Stomach (tissue), 9 donors: Measurements from ENCODE around the gene ATP6V0B. TPM values are rescaled to one million over a fixed set of nuclear protein-coding genes. Genes with fewer than 3 reads are reported as not detected.

Source experiments
- DNase-seq, 2 donors: peaks; one replicate each; pipeline versions ENCODE4 v3.0.0 to v3.0.0-alpha.2; 2013 to 2019
- H3K27ac ChIP-seq, 5 donors: fragments of 200-600 bp in 4 of 5; sonication (generic) in 4 of 5; one replicate each; pipeline ENCODE4 v1.5.1; 2013 to 2019; ENCODE audit warnings: mild to moderate bottlenecking in 1 of 5, moderate library complexity in 1 of 5
- H3K27me3 ChIP-seq, 3 donors: fragments of 200-600 bp; sonication (generic); one replicate each; pipeline ENCODE4 v1.5.1; 2017 to 2019; ENCODE audit warnings: mixed run types in 1 of 3
- H3K36me3 ChIP-seq, 4 donors: fragments of 200-600 bp; sonication (generic); 1 replicate in 3 of 4; 2 replicates in 1 of 4; pipeline ENCODE4 v1.5.1; 2016 to 2019
- H3K4me1 ChIP-seq, 4 donors: fragments of 200-600 bp; sonication (generic); one replicate each; pipeline ENCODE4 v1.5.1; 2016 to 2019
- H3K4me3 ChIP-seq, 4 donors: fragments of 200-600 bp; sonication (generic) in 3 of 4; one replicate each; pipeline ENCODE4 v1.5.1; 2016 to 2019; ENCODE audit warnings: mild to moderate bottlenecking in 1 of 4
- H3K9me3 ChIP-seq, 4 donors: fragments of 200-600 bp; sonication (generic); one replicate each; pipeline ENCODE4 v1.5.1; 2016 to 2019
- EP300 ChIP-seq: sonication (generic); formaldehyde crosslinking; IDR thresholded peaks from one replicate; pipeline ENCODE4 v1.6.1; 2017; ENCODE audit warnings: antibody characterized with exemption
- POLR2A ChIP-seq, 4 donors: fragments of 450-650 bp; IDR thresholded peaks; one replicate each; pipeline ENCODE4 v1.6.1; 2016; ENCODE audit warnings: antibody characterized with exemption in 4 of 4, control low read depth in 2 of 4, mild to moderate bottlenecking in 1 of 4, moderate library complexity in 1 of 4
- POLR2AphosphoS5 ChIP-seq, 3 donors: sonication (generic); formaldehyde crosslinking; IDR thresholded peaks; one replicate each; pipeline ENCODE4 v1.6.1; 2016; ENCODE audit warnings: antibody characterized with exemption in 3 of 3
- WGBS, 5 donors: extraction: QIAGEN DNeasy Blood & Tissue Kit in 3 of 5; methylation state at CpG; one replicate each; pipeline versions ENCODE4 v1.1.5 to v1.1.7; 2013 to 2018; 5-methylcytosine and 5-hydroxymethylcytosine counted together
- intact Hi-C: fragments of 100-400 bp; cut with DNase I; formaldehyde crosslinking; loops from one replicate; pipeline ENCODE4 v1.15.1; 2023; ENCODE audit warnings: low total_unique reads
- polyA plus RNA-seq, 3 donors: library from polyadenylated mRNA; stranded (reverse); fragments of 200-250 nt; gene quantifications; one replicate each; pipeline ENCODE4 v1.2.3, GENCODE V29; 2013
- total RNA-seq, 5 donors: library from RNA; depleted of rRNA; stranded (reverse); fragments of >200 nt; gene quantifications; one replicate each; pipeline versions ENCODE4 v1.1.0 to v1.2.3, GENCODE V29; 2014 to 2016
- TF ChIP-seq, protein P1 (sequence below), 7 experiments: fragments of 450-650 bp in 4 of 7; fragments of 200-600 bp in 3 of 7; sonication (generic) in 3 of 7; IDR thresholded peaks; one replicate each; pipeline ENCODE4 v1.5.1; 2016 to 2019; ENCODE audit warnings: antibody characterized with exemption in 7 of 7, control low read depth in 2 of 7, mild to moderate bottlenecking in 1 of 7
- donor health status: healthy with polysubstance abuse.
- donor health status: Bipolar disorder and iron deficiency.
- donor health status: healthy.

Gene ATP6V0B
- total and polyA plus RNA-seq, 8 donors: 32.1 to 188 (median 94.7) TPM

DNA sequence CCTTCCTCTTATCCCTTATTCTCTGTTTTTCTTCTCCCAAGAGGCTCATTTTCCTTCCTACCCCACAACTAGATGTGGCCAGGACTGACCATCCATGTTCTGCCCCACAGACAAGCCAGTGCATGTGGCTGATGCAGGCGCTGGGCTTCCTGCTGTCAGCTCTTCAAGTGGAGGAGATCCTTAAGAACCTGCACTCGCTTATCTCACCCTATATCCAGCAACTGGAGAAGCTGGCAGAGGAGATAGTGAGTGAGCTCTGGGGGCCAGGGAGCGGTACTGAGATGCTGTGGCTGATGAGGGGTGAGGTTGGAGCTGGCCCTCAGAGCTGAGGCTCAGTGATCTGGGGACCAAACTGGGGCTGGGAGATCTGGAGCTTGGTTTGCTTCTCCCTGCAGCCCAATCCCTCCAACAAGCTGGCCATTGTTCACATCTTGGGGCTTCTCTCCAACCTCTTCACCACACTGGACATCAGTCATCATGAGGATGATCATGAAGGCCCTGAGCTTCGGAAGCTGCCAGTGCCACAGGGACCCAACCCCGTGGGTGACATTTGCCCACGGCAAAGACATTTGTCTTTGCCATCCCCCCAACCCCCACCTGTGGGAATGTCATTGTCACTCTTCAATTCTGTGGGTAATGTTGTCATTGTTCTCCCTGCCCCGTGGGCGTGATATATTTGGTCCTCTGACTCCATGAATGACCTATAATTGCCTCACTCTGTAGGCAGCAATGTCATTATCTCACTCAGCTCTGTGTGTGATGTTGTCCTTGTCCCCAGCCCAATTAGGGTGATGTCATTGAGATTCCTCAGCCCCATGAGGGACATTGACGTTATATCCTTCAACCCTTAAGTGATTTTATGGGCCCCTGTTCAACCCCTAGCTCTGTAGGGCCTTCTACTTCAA, 16.2 kb upstream of the ATP6V0B start:
- Histone ChIP-seq H3K4me1 (peaks cover 0 to 3% (median 0%) of the 10 kb centered on the region in 4 donors), H3K4me3 (no peak overlapping the region), H3K36me3 (peaks cover 32 to 84% (median 76%) of the 10 kb centered on the region in 4 donors), H3K9me3 (no peaks in the 10 kb centered on the region), H3K27ac (no peak overlapping the region), H3K27me3 (no peaks in the 10 kb centered on the region)
- TF ChIP-seq POLR2AphosphoS5 (IDR thresholded peaks at IDR 0.05) (no peak), POLR2A (IDR thresholded peaks at IDR 0.05) (no peak), EP300 (no peak)
- WGBS, 5 donors: 87 to 94% (median 92%) methylated on average over 9 of the region's 9 CpGs
- intact Hi-C loops: no loop called here
- no peak for DNase-seq

DNA sequence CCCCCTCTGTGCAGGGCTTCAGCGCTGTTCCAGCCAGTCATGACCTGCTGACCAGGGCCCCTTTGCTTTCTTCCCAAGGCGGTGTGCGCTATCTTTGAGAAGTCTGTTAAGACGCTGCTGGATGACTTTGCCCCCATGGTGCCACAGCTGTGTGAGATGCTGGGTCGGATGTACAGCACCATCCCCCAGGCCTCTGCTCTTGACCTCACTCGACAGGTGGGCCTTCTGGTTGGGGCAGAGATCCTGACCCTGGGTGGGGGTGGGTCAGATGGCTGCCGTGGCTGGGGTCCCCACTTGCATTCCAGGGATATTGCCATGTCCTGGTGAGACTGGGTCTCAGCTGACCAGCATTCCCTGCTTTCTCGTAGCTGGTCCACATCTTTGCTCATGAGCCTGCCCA, 14.0 kb upstream of the ATP6V0B start:
- intact Hi-C loops: no loop called here
- Histone ChIP-seq H3K4me3 (no peak overlapping the region), H3K9me3 (no peaks in the 10 kb centered on the region), H3K36me3 (peaks cover 37 to 91% (median 90%) of the 10 kb centered on the region in 4 donors), H3K4me1 (no peaks in the 10 kb centered on the region), H3K27ac (no peak overlapping the region), H3K27me3 (no peaks in the 10 kb centered on the region)
- no peak for DNase-seq
- 78 to 95% (median 92%) methylated on average over 3 to 8 of the region's 8 CpGs for WGBS, 5 donors
- no peak for TF ChIP-seq POLR2A (IDR thresholded peaks at IDR 0.05)
- TF ChIP-seq, protein P1, sequence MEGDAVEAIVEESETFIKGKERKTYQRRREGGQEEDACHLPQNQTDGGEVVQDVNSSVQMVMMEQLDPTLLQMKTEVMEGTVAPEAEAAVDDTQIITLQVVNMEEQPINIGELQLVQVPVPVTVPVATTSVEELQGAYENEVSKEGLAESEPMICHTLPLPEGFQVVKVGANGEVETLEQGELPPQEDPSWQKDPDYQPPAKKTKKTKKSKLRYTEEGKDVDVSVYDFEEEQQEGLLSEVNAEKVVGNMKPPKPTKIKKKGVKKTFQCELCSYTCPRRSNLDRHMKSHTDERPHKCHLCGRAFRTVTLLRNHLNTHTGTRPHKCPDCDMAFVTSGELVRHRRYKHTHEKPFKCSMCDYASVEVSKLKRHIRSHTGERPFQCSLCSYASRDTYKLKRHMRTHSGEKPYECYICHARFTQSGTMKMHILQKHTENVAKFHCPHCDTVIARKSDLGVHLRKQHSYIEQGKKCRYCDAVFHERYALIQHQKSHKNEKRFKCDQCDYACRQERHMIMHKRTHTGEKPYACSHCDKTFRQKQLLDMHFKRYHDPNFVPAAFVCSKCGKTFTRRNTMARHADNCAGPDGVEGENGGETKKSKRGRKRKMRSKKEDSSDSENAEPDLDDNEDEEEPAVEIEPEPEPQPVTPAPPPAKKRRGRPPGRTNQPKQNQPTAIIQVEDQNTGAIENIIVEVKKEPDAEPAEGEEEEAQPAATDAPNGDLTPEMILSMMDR (IDR thresholded peaks at IDR 0.05): no peak
- TF ChIP-seq EP300: no peak
- no peak for TF ChIP-seq POLR2AphosphoS5 (IDR thresholded peaks at IDR 0.05)

DNA sequence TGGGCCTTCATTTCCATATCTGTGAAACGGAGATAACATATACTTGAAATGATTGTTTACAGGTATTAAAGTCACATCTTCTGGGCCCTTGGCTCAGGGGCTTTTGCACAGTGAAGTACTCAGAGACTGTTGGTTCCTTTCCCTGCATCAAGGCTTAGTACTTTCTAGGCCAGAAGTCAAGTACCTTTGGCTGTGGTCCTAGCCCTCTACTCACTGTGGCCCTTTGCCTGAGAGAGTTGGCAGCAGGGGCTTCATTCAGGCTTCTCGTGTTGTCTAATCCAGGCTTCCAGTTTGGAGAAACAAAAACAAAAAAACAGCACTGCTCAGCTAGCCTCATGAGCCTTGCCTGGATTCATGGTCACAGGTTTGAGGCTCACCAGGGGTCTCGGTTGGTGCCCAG, 13.1 kb upstream of the ATP6V0B start:
- 73 to 93% (median 87%) methylated on average over 3 of the region's 3 CpGs for WGBS, 5 donors
- intact Hi-C loops: no loop called here
- Histone ChIP-seq H3K27ac (no peak overlapping the region), H3K4me3 (no peak overlapping the region), H3K9me3 (no peaks in the 10 kb centered on the region), H3K27me3 (no peaks in the 10 kb centered on the region), H3K4me1 (no peaks in the 10 kb centered on the region), H3K36me3 (peaks cover 37 to 93% (median 91%) of the 10 kb centered on the region in 4 donors)
- no peak for DNase-seq
- no peak for TF ChIP-seq POLR2A (IDR thresholded peaks at IDR 0.05)
- TF ChIP-seq POLR2AphosphoS5 (IDR thresholded peaks at IDR 0.05): no peak
- TF ChIP-seq, protein P1 (IDR thresholded peaks at IDR 0.05): no peak
- no peak for TF ChIP-seq EP300

GRCh38 chr1:43962324-43962723, 12.4 kb upstream of the ATP6V0B start:
- no peaks in the 10 kb centered on the region for H3K9me3 ChIP-seq
- no peak for DNase-seq
- no peaks in the 10 kb centered on the region for H3K4me1 ChIP-seq
- H3K27ac ChIP-seq: no peak overlapping the region
- H3K36me3 ChIP-seq: peaks cover 37 to 93% (median 91%) of the 10 kb centered on the region in 4 donors
- WGBS, 5 donors: 86 to 95% (median 92%) methylated on average over 2 of the region's 2 CpGs
- no peaks in the 10 kb centered on the region for H3K27me3 ChIP-seq
- H3K4me3 ChIP-seq: no peak overlapping the region
- intact Hi-C loops: no loop called here
- TF ChIP-seq POLR2AphosphoS5 (IDR thresholded peaks at IDR 0.05) (no peak), POLR2A (IDR thresholded peaks at IDR 0.05) (no peak), EP300 (no peak)
- TF ChIP-seq, protein P1 (IDR thresholded peaks at IDR 0.05): no peak

GRCh38 chr1:43963006-43963405, 11.8 kb upstream of the ATP6V0B start:
- no peak for TF ChIP-seq POLR2A (IDR thresholded peaks at IDR 0.05)
- TF ChIP-seq POLR2AphosphoS5 (IDR thresholded peaks at IDR 0.05): no peak
- no peak for DNase-seq
- Histone ChIP-seq H3K36me3 (peaks cover 33 to 91% (median 89%) of the 10 kb centered on the region in 4 donors), H3K4me3 (no peak overlapping the region), H3K9me3 (no peaks in the 10 kb centered on the region), H3K4me1 (no peaks in the 10 kb centered on the region), H3K27me3 (no peaks in the 10 kb centered on the region), H3K27ac (no peak overlapping the region)
- intact Hi-C loops: no loop called here
- WGBS, 5 donors: 88 to 97% (median 93%) methylated on average over 3 of the region's 3 CpGs
